HG02885 (cell line): ENCODE results near the gene SET.
"Not testable (repeated sequence)": the region's sequence is repeated elsewhere in the genome, so short reads cannot be mapped to it uniquely, and the experiment has no call there.

ENCODE experiments used
- ATAC-seq: cut with Tn5 transposase; IDR thresholded peaks from one replicate; pipeline ENCODE4 v1.9.1; 2021; ENCODE audit warnings: mild to moderate bottlenecking; ENCODE audit not compliant: unreplicated experiment, poor library complexity

SET gene, protein sequence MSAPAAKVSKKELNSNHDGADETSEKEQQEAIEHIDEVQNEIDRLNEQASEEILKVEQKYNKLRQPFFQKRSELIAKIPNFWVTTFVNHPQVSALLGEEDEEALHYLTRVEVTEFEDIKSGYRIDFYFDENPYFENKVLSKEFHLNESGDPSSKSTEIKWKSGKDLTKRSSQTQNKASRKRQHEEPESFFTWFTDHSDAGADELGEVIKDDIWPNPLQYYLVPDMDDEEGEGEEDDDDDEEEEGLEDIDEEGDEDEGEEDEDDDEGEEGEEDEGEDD

DNA sequence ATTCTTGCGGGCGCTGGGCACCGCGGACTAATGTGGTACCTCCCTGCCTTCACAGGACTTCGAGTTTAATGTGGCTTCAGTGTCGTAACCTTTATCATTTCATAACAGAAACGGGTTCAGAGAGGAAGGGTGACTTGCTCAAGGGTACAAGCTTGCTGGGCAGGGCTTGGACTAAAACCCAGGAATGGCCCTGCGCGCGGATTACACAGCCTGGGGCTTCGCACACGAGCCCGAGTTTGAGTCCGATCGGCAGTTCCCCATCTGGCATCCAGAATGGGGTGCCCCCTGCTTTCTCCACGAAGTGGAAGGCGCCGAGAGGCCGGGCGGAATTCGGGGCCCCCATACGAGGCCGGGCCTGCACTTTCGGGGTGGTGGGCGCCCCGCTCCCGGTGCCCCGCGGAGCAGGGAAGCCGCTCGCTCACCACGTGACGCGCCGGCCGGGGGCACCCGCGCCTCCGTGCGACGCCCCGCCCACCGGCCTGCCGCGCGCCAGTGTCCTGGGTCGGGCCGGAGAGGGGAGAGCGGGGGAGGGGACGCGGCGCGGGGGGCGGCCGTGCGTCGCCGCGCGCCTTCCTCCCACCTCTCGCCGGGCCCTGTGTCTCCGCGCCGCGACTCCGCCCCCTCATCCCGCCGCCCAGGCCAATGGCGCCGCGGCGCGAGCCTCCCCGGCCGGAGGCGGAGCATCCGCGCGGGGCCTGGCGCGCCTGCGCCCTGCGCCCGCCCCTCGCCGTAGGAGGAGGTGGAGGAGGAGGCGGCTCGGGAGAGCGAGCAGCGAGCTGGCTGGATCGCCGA lies at the start of gene SET:
SET (plus strand) TSS at position 722 of the 792 bp plus-strand sequence. CDS start 361 bp downstream, outside the sequence.
- ATAC-seq, result peak; percentile 80

DNA sequence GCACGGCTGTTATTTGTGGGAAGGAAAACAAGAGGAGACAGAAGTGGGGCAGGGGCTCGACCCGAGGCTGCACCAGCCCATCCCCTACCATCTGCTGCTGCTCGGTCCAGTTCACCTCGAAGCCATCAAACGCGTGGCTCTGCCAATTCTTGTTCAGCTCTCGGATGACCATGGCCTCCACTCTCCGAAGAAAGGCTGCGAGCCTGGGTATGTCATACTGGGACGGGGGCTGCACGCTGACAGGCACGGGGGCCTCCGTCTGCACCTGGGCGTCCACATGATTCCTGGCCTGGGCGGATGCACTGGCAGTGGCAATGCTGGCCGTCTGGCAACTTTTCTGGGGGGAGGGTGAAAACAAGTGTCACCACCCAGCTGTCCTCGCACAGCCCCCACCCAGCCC lies 48.4 kb upstream of the SET start:
- no peak for ATAC-seq

DNA sequence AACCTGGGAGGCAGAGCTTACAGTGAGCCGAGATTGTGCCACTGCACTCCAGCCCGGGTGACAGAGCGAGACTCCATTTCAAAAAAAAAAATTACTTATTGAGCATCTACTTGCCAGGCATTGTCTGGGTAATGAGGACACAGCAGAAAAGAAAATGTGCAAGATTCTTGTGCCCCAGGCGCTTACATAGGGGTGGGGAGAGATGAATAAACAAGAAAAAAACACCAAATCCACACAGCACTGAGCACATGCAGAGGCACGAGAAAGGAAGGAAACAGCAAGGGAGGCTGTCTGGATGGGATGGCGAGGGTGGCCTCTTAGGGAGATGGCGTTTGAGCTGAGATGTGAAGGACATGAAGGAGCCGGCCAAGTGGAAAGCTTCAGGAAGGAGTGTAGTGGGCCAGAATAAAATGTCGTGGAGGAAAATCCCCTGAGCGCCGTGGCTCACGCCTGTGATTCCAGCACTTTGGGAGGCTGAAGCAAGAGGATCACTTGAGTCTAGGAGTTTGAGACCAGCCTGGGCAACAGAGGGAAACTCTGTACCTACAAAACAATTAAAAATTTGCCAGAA lies 46.3 kb upstream of the SET start:
- ATAC-seq, result no peak

DNA sequence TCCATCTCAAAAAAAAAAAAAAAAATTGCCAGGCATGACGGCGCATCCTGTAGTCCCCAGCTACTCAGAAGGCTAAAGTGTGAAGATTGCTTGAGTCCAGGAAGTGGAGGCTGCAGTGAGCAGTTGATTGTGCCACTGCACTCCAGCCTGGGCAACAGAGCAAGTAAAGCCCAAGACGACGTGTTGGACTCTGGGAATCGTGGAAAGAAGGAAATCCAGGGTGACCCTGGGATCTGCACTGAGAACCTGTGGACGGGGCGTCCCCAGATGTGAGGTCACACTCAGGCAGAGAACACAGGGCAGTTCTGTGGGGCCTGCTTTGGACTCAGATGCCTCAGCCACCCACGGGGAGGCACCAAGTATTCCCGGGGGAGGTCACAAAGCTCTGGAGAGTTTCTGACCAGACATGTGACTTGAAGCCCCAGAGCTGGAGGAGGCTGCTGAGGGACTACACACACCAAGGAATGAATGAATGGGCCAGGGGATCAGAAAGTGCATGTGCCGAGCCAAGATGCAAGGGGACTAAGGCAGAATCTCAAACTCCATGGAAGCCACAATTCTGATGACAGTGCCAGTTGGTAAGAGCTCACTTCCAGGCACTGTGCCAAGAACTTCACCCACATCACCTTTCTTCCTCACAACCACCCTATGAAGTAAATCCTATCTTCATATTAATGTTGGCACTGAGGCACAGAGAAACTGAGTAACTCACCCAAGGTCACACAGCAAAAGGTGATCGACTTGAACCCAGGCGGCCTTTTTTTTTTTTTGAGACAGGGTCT lies 45.3 kb upstream of the SET start:
- ATAC-seq, result no peak

DNA sequence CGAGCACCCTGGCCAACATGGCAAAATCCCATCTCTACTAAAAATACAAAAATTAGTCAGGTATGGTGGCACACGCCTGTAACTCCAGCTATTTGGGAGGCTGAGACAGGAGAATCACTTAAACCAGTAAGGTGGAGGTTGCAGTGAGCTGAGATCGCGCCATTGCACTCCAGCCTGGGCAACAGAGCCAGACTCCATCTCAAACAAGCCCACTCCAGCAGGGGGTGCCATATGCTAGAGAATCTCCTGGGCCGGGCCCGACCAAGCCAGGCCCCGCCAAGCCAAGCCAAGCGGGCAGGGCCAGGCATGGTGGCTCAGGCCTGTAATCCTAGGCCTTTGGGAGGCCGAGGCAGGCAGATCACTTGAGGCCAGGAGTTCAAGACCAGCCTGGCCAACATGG lies 40.8 kb upstream of the SET start:
- ATAC-seq, result not testable (repeated sequence)

DNA sequence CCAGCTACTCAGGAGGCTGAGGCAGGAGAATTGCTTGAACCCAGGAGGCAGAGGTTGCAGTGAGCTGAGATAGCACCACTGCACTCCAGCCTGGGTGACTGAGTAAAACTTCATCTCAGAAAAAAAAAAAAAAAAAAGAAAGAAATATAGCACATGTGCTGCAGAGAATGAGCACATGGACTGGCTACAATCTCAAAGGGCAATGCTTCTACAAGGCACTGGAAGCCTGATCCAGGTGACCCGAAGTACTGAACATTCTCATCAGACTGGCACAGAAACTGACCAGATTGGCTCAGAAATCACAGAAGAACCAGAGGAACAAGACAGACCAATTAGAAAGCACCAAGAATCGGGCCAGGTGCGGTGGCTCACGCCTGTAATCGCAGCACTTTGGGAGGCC lies 37.2 kb upstream of the SET start:
- ATAC-seq, result no peak

DNA sequence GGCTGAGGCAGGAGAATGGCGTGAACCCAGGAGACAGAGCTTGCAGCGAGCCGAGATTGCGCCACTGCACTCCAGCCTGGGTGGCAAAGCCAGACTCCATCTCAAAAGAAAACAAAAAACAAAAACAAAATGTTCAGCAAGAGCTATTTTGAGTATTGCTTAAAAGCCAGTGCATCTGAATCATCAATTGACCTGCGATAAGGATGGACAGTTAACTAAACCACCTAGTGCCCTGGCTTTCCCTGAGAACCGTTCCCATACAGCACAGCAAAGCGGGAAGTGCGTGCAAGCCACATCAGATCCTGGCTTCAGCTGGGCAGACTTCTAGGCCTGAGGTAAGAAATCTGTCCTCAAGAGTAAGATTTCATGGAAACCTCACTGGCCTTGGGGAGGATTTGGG lies 35.1 kb upstream of the SET start:
- ATAC-seq, result no peak

DNA sequence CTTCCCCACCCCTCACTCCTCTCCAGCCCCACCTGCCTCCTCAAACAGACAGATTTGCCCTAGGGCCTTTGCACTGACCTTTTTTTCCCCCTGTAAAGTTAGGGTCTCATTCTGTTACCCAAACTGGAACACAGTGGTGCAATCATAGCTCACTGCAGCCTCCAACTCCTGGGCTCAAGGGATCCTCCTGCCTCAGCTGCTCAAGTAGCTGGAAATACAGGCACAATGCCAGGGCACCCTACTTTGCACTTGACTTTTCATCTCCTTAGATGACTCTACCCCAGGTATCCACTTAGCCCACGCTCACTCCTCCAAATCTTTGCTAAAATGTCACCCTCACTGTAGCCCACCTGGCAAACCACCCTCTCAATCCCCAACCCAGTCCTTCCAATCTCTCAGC lies 34.5 kb upstream of the SET start:
- no peak for ATAC-seq

DNA sequence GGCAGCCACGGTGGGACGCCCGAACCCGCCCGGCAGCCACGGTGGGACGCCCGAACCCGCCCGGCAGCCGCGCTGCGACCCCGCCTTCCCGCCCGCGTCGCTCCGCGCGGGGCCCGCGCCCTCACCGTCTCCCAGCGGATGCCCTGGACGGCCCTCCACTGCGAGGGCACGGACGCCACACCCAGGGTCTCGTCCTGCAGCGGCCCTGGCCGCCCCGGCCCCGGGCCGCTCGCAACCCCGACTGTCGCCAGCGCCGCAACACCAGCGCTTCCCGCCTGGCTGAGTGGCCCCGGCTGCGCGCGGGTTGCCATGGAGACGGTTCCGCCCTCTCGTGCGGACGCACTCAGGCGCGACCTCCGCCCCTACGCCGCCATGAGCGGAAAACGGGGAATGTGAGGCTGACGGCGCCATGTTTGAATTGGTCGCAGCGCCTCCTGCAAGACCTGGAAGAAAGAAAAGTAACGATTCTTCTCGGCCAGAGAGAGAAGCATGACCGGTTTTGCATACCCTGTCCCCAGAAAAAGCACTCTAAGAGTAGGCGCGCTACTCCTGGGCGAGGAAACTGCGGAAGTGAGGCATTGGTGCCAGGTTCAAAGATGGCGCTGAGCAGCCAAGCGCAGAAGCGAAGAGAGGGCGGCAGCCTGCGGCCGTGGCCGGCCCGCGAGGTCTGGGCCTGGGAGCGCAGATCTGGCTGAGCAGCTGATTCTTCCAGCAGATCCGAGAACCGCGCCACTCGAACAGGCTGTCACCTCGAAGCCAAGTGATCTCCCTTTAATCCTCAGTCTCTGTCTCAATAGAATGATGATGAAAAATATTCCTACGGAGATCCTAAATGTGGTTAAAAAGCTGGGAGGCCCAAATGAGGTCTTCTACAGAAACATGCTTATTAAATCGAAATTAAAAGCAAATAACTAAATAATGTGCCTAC lies 32.3 kb upstream of the SET start, which contains the start of gene DYNC2I2:
DYNC2I2 (minus strand) TSS at position 432 of the 928 bp plus-strand sequence; CDS start at position 311, 121 bp downstream.
- peak; percentile 72 for ATAC-seq

DNA sequence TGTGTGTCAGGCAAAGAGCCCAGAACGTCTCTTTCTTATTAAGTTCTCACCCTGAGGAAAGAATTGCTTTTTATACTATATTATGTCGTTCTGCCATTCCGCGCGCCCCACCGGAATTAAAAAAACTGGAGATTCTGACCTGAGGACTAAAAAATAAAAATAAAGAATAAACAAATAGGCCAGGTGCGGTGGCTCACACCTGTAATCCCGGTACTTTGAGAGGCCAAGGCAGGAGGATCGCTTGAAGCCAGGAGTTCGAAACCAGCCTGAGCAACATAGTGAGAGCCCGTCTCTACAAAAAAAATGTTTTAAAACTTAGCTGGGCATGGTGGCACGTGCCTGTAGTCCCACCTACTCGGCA lies 31.7 kb upstream of the SET start:
- ATAC-seq, result no peak

DNA sequence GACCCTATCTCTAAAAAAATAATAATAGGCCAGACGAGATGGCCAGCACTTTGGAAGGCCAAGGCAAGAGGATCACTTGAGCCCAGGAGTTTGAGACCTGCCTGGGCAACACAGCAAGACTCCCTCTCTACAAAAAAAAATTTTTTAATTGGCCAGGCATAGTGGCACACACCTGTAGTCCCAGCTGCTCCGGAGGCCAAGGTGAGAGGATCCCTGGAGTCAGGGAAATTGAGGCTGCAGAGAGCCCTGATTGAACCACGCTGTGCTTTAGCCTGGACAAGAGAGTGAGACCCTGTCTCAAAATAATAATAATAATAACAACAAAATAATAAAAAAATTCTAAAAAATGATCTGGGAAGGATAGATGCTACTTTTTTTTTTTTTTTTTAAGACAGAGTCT lies 31.2 kb upstream of the SET start:
- ATAC-seq, result no peak

DNA sequence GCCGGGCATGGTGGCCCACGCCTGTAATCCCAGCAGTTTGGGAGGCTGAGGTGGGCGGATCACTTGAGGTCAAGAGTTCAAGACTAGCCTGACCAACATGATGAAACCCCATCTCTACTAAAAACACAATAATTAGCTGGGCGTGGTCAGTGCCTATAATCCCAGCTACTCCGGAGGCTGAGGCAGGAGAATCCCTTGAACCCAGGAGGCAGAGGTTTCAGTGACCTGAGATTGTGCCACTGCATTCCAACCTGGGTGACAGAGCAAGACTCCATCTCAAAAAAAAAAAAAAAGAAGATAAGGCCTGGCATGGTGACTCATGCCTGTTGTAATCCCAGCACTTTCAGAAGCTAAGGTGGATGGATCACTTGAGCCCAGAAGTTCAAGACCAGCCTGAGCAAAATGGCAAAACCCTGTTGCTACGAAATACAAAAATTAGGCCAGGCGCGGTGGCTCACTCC lies 22.5 kb upstream of the SET start:
- ATAC-seq, result not testable (repeated sequence)

DNA sequence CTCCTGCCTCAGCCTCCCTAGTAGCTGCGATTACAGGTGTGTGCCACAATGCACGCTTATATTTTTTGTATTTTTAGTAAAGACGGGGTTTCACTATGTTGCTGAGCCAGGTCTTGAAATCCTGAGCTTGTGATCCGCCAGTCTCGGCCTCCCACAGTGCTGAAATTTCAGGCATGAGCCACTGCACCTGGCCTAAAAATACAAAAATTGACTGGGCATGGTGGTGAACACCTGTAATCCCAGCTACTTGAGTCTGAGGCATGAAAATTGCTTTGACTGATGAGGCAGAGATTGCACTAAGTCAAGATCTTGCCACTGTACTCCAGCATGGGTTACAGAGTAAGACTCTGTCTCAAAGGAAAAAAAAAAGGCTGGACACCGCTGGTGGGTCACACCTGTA lies 19.2 kb upstream of the SET start:
- no peak for ATAC-seq

DNA sequence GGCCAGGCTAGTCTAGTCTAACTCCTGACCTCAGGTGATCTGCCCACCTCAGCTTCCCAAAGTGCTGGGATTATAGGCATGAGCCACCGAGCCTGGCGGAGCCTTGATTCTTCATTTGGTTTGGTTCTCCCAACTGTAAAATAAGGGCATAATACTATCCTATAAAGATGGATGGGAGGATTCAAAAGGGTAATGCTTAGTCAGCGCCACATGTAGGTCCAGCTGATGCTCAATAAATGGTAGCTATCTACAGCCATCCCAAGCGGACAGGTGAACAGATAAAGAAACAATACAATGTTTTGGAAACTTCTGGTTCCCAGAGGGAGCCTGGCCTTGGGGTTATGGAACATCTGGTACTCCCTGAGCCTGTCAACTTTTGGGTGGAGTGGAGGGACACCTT lies 13.6 kb upstream of the SET start:
- ATAC-seq, result no peak

DNA sequence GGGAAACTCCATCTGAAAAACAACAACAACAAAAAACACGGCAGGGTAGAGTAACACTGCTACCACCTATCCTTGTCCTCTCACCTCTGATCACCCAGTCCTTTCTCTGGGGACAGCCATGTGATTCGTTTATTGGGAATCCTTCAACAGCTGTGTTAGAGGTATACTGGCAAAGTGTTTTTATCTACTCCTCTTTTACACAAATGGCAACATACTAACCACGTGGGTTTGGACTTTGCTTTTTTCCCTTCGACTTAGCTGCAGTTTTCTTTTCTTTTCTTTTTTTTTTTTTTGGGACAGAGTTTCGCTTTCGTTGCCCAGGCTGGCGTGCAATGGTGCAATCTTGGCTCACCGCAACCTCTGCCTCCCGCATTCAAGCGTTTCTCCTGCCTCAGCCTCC lies 11.2 kb upstream of the SET start:
- no peak for ATAC-seq

DNA sequence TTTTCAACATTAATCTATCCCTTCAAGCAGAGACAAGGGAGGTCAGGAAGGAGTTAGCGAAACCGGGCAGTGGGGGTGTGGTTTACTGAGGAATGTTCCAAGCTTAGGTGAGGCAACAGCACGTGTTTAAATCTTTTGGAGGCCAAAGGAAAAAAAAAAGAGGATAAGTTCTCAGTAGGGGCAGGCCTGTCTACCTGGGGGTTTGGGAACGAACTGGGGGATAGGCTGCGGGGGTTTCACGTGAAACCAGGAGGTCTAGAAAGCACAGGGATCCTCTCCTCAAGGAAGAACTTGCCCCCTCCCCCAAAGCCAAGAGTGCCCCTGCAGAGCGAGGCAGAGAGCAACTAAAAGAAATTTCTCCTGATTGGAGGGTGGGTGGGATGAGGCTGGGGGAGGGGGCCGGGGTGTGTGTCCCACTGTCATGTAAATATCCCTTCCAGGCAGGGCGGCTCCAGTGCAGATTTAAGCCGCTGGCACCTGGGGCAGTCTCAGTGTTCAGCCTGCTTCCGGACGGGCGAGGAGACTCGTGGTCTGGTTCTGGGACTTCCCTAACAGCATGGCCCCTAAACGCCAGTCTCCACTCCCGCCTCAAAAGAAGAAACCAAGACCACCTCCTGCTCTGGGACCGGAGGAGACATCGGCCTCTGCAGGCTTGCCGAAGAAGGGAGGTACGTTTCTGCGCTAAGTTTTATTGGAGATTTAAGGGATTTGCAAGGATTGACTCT lies 5.5 kb upstream of the SET start:
- ATAC-seq, result no peak

DNA sequence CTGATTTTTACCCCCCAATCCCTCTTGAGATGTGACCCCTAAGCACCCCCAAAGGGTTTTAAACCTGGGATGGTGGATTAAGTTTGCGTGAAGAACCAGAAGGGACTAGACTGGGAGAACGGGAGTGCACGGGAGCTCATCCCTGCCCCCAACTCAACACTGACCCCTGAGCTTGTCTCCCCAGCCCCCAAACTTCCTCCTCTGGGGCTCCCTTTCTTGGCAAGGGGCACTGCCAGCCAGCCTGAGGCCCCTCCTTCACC lies 5.0 kb upstream of the SET start:
- ATAC-seq, result no peak

DNA sequence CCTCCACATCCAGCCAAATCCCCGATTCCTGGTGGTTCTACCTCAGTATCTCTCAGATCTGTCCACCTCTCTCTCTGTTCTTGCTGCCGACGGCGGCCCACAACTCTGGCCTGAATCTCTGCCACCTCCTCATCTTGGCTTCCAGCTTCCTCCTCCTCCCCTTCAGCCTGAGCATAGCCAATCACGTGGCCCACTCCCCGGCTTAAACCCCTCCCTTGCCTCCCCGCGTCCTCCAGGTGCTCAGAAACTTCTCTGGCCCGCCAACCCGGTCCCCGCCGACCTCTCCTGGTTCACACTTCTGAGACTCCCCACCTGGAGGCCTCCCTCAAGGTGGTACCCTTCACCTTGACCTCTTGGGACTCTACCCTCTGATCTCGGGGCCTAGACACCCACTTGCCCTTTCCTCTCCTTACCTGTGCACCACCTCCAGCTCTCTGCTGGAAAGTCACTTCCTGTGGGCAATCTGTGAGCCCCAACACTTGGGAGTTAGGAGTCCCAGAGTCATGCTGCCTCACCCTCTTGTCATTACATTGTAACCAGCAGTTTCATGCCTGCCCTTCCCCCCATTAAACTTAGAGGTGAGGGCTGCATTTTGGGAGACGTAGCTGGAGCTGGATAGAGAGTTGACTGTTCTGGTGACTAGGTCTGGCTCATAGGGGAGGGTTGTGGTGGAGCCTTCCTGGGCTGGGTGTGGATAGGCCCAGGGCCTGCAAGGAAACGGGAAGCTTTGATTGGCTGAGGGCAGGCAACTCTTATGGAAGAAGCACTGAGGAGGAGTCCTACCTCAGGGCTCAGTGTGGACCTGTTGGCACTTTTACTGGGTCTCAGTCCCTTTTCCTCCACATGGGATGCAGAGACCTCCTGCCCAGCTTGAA lies 4.5 kb upstream of the SET start:
- ATAC-seq, result peak; percentile 28
